Endothelial cell (in vitro differentiated cells): Measurements from ENCODE around the gene RHBDD3. TPM values are rescaled to one million over a fixed set of nuclear protein-coding genes. Genes with fewer than 3 reads are reported as not detected.

Source experiments
- DNase-seq: peaks from one replicate; pipeline ENCODE4 v3.0.0; 2021; ENCODE audit warnings: low spot score
- H3K27ac Mint-ChIP-seq: one replicate; pipeline ENCODE4 v1.8.0; 2021; ENCODE audit warnings: mixed read lengths, inconsistent platforms; ENCODE audit not compliant: unreplicated experiment
- H3K27me3 Mint-ChIP-seq: one replicate; pipeline ENCODE4 v1.8.0; 2021; ENCODE audit warnings: mild to moderate bottlenecking, moderate library complexity, mixed read lengths, inconsistent platforms; ENCODE audit not compliant: unreplicated experiment
- H3K36me3 Mint-ChIP-seq: one replicate; pipeline ENCODE4 v1.8.0; 2021; ENCODE audit warnings: mild to moderate bottlenecking, low read depth, mixed read lengths, inconsistent platforms; ENCODE audit not compliant: unreplicated experiment
- H3K4me1 Mint-ChIP-seq: one replicate; pipeline ENCODE4 v1.8.0; 2021; ENCODE audit warnings: mild to moderate bottlenecking, mixed read lengths, inconsistent platforms; ENCODE audit not compliant: unreplicated experiment
- H3K4me3 Mint-ChIP-seq: one replicate; pipeline ENCODE4 v1.8.0; 2021; ENCODE audit warnings: mild to moderate bottlenecking, mixed read lengths, inconsistent platforms; ENCODE audit not compliant: unreplicated experiment
- H3K9me3 Mint-ChIP-seq: one replicate; pipeline ENCODE4 v1.8.0; 2021; ENCODE audit warnings: mixed read lengths, inconsistent platforms; ENCODE audit not compliant: unreplicated experiment
- total RNA-seq: library from RNA; stranded (reverse); fragmentation: NEBNext Ultra II Directional; extraction: Animal tissue kit (Norgen Biotek cat#: 25700); gene quantifications from one replicate; pipeline ENCODE4 v1.2.1, GENCODE V29; 2021; ENCODE audit not compliant: unreplicated experiment
- TF ChIP-seq, protein P1 (sequence below): fragments of 200-600 bp; sonication (generic); IDR thresholded peaks from one replicate; pipeline ENCODE4 v1.5.0; 2021; ENCODE audit warnings: antibody characterized with exemption; ENCODE audit not compliant: unreplicated experiment

Gene RHBDD3
- total RNA-seq, 1 donor from 2014 or later = 56.5 TPM

- TF ChIP-seq, protein P1, sequence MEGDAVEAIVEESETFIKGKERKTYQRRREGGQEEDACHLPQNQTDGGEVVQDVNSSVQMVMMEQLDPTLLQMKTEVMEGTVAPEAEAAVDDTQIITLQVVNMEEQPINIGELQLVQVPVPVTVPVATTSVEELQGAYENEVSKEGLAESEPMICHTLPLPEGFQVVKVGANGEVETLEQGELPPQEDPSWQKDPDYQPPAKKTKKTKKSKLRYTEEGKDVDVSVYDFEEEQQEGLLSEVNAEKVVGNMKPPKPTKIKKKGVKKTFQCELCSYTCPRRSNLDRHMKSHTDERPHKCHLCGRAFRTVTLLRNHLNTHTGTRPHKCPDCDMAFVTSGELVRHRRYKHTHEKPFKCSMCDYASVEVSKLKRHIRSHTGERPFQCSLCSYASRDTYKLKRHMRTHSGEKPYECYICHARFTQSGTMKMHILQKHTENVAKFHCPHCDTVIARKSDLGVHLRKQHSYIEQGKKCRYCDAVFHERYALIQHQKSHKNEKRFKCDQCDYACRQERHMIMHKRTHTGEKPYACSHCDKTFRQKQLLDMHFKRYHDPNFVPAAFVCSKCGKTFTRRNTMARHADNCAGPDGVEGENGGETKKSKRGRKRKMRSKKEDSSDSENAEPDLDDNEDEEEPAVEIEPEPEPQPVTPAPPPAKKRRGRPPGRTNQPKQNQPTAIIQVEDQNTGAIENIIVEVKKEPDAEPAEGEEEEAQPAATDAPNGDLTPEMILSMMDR = no peak
- H3K4me1 Mint-ChIP-seq = peaks cover 33% of the 10 kb centered on the region
- peak overlapping the region; percentile 65 for H3K4me3 Mint-ChIP-seq
- no peaks in the 10 kb centered on the region for H3K9me3 Mint-ChIP-seq
- peaks cover 27% of the 10 kb centered on the region for H3K27me3 Mint-ChIP-seq
- peaks cover 25% of the 10 kb centered on the region for H3K36me3 Mint-ChIP-seq
- DNase-seq = peak; percentile 85
- peak overlapping the region; percentile 82 for H3K27ac Mint-ChIP-seq
Observed at GRCh38 chr22:29310863-29311339, 43.1 kb upstream of the RHBDD3 start.

GRCh38 chr22:29310065-29310862 lies 42.5 kb upstream of the RHBDD3 start:
- Mint-ChIP-seq H3K4me3 (no peak overlapping the region), H3K27ac (peak overlapping the region; percentile 68), H3K27me3 (peaks cover 32% of the 10 kb centered on the region), H3K4me1 (peaks cover 35% of the 10 kb centered on the region), H3K9me3 (no peaks in the 10 kb centered on the region), H3K36me3 (peaks cover 25% of the 10 kb centered on the region)
- TF ChIP-seq, protein P1 = no peak
- DNase-seq = no peak

- TF ChIP-seq, protein P1 = no peak
- H3K4me3 Mint-ChIP-seq = peak overlapping the region; percentile 12
- DNase-seq = no peak
- H3K4me1 Mint-ChIP-seq = peaks cover 36% of the 10 kb centered on the region
- H3K9me3 Mint-ChIP-seq = no peaks in the 10 kb centered on the region
- peaks cover 25% of the 10 kb centered on the region for H3K36me3 Mint-ChIP-seq
- H3K27me3 Mint-ChIP-seq = peaks cover 35% of the 10 kb centered on the region
- H3K27ac Mint-ChIP-seq = peak overlapping the region; percentile 68
Observed at GRCh38 chr22:29309332-29310064, 41.7 kb upstream of the RHBDD3 start.

DNA sequence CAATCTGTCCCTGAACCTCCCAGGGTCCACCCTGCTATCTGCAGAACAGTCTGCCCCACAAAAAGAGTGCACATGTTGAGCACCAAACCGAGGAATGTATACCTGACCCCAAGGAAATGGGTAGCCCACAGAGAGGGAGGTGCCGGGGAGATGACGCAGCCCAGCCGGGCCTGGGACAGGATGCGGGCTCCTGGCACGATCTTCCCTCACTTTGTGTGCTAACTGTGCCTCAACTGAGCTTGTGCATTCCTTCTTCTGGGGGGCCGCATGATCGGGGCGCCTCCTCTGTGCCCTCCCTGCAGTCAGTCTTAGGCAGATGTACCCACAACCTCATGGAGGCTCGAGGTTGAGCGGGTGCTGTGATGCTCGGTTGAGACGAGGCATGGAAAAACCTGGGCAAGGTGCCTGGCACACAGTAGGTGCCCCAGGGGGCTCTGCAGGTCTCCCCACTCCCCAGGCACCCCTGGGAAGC lies 41.0 kb upstream of the RHBDD3 start:
- peak overlapping the region; percentile 62 for H3K4me3 Mint-ChIP-seq

More for the DNA sequence above, 41.0 kb upstream of the RHBDD3 start:
- DNase-seq = no peak
- Mint-ChIP-seq H3K27ac (no peak overlapping the region), H3K9me3 (no peaks in the 10 kb centered on the region), H3K27me3 (peaks cover 28% of the 10 kb centered on the region), H3K36me3 (peaks cover 24% of the 10 kb centered on the region), H3K4me1 (peaks cover 30% of the 10 kb centered on the region)
- TF ChIP-seq, protein P1 = no peak
